Panc1 (cell line): Measurements from ENCODE around the gene SAP130. TPM values are rescaled to one million over a fixed set of nuclear protein-coding genes. Genes with fewer than 3 reads are reported as not detected.
A peak's percentile ranks its signal among the peaks of the same experiment; 100 is the strongest.

Experiments
- ATAC-seq: fragments of 200-7000 bp; cut with Tn5 transposase; 2 replicates; pipeline ENCODE4 v1.9.1; 2020; ENCODE audit warnings: mild to moderate bottlenecking, moderate library complexity
- BruUV-seq: library from RNA; stranded (reverse); fragments of 400-500 nt; replicated peaks from 2 replicates; lab custom pipeline; 2021; lab: Mats Ljungman, UMichigan
- CTCF ChIA-PET: fragments of 300-600 bp; sonication (Branson Sonifier 250); formaldehyde crosslinking; loops from one replicate; lab custom pipeline; 2022; ENCODE audit warnings: antibody characterized with exemption; lab: Charles Lee
- POLR2A ChIA-PET: fragments of 300-600 bp; sonication (Branson Sonifier 250); formaldehyde crosslinking; loops from one replicate; lab custom pipeline; 2022; ENCODE audit warnings: antibody characterized with exemption; lab: Charles Lee
- DNase-seq: peaks from one replicate; pipeline ENCODE4 v3.0.0-alpha.2; 2010; ENCODE audit warnings: low read depth, low spot score
- H3K27ac ChIP-seq: 2 replicates; pipeline ENCODE4 v1.5.1; 2011; ENCODE audit warnings: mild to moderate bottlenecking, low read length, inconsistent platforms
- H3K27me3 ChIP-seq: fragments of 200-500 bp; sonication (Bioruptor generic); 2 replicates; pipeline ENCODE4 v1.6.0; 2014; ENCODE audit warnings: low read length, inconsistent platforms; ENCODE audit not compliant: control insufficient read depth, insufficient read depth
- H3K36me3 ChIP-seq: fragments of 200-500 bp; sonication (Bioruptor generic); 2 replicates; pipeline ENCODE4 v1.5.1; 2014; ENCODE audit warnings: inconsistent platforms, mild to moderate bottlenecking, low read length, moderate library complexity; ENCODE audit not compliant: control insufficient read depth, insufficient read depth
- H3K4me1 ChIP-seq: 2 replicates; pipeline ENCODE4 v1.5.1; 2011; ENCODE audit warnings: inconsistent platforms, mild to moderate bottlenecking, low read length, moderate library complexity; ENCODE audit not compliant: control insufficient read depth, insufficient read depth
- H3K4me3 ChIP-seq, 2 experiments: 2 replicates each; pipeline ENCODE4 v1.5.1; 2011 to 2012; ENCODE audit warnings: low read depth in 2 of 2, low read length in 2 of 2, mild to moderate bottlenecking in 2 of 2, inconsistent platforms in 1 of 2, moderate library complexity in 1 of 2
- H3K9me3 ChIP-seq: fragments of 200-500 bp; sonication (Bioruptor generic); 2 replicates; pipeline ENCODE4 v1.5.1; 2014; ENCODE audit warnings: low read depth, mild to moderate bottlenecking, inconsistent platforms, low read length, moderate library complexity; ENCODE audit not compliant: control insufficient read depth, insufficient read depth
- CTCF ChIP-seq: fragments of 450-650 bp; IDR thresholded peaks from 2 replicates; pipeline ENCODE4 v1.5.1; 2017; ENCODE audit warnings: mild to moderate bottlenecking
- POLR2AphosphoS5 ChIP-seq: IDR thresholded peaks from 2 replicates; pipeline ENCODE4 v1.6.1; 2012; ENCODE audit warnings: mild to moderate bottlenecking, low read depth, low read length, moderate library complexity
- SIN3A ChIP-seq: IDR thresholded peaks from 2 replicates; pipeline ENCODE4 v1.6.1; 2012; ENCODE audit warnings: low read depth, mild to moderate bottlenecking, low read length, moderate library complexity, borderline replicate concordance; ENCODE audit not compliant: insufficient read depth
- TCF7L2 ChIP-seq: IDR thresholded peaks from 2 replicates; pipeline ENCODE4 v1.6.1; 2011; ENCODE audit warnings: mild to moderate bottlenecking, low read depth, low read length, inconsistent platforms
- in situ Hi-C: cut with HindIII; loops from 2 replicates; pipeline ENCODE4 v1.10.0; 2016; ENCODE audit warnings: low sequenced_read_pairs, low pct_unique_long_range_greater_than_20kb
- intact Hi-C: fragments of 100-400 bp; cut with micrococcal nuclease; formaldehyde crosslinking; loops from one replicate; pipeline ENCODE4 v1.10.0; 2022; ENCODE audit not compliant: unreplicated experiment
- total RNA-seq: library from RNA; stranded (reverse); gene quantifications from one replicate; pipeline ENCODE4 v1.2.1, GENCODE V29; 2021; ENCODE audit not compliant: unreplicated experiment
- TF ChIP-seq, protein P1 (sequence below), 2 experiments: IDR thresholded peaks; 2 replicates each; pipeline ENCODE4 v1.6.1; 2011 to 2012; ENCODE audit warnings: low read depth in 2 of 2, control low read depth in 1 of 2, low read length in 1 of 2, mild to moderate bottlenecking in 1 of 2, moderate library complexity in 1 of 2; ENCODE audit not compliant: insufficient read depth in 1 of 2

Gene SAP130
- total RNA-seq, 1 experiment from 2014 or later, result 34.6 TPM

DNA sequence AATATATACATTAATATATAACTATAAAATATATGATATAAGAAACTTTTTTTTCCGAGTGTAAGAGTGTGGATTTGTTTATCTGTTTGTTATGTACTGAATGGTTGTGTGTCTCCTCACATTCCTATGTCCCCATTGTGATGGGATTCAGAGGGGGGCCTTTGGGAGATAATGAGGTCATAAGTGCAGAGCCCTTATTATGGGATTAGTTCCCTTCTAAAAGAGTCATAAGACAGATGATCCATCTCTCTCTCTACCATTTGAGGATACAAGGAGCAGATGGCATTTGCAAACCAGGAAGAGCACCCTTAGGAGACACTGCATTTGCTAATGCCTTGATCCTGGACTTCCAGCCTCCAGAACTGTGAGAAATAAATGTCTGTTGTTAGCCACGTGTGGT is 30.3 kb upstream of the SAP130 start:
- H3K27me3 ChIP-seq, result no peaks in the 10 kb centered on the region
- H3K36me3 ChIP-seq, result no peaks in the 10 kb centered on the region
- no peaks in the 10 kb centered on the region for H3K4me1 ChIP-seq
- no TSS peak for BruUV-seq
- in situ Hi-C loops (no loop called here), intact Hi-C loops (no loop called here)
- H3K9me3 ChIP-seq, result no peaks in the 10 kb centered on the region
- TF ChIP-seq, protein P1, sequence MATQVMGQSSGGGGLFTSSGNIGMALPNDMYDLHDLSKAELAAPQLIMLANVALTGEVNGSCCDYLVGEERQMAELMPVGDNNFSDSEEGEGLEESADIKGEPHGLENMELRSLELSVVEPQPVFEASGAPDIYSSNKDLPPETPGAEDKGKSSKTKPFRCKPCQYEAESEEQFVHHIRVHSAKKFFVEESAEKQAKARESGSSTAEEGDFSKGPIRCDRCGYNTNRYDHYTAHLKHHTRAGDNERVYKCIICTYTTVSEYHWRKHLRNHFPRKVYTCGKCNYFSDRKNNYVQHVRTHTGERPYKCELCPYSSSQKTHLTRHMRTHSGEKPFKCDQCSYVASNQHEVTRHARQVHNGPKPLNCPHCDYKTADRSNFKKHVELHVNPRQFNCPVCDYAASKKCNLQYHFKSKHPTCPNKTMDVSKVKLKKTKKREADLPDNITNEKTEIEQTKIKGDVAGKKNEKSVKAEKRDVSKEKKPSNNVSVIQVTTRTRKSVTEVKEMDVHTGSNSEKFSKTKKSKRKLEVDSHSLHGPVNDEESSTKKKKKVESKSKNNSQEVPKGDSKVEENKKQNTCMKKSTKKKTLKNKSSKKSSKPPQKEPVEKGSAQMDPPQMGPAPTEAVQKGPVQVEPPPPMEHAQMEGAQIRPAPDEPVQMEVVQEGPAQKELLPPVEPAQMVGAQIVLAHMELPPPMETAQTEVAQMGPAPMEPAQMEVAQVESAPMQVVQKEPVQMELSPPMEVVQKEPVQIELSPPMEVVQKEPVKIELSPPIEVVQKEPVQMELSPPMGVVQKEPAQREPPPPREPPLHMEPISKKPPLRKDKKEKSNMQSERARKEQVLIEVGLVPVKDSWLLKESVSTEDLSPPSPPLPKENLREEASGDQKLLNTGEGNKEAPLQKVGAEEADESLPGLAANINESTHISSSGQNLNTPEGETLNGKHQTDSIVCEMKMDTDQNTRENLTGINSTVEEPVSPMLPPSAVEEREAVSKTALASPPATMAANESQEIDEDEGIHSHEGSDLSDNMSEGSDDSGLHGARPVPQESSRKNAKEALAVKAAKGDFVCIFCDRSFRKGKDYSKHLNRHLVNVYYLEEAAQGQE (IDR thresholded peaks at IDR 0.05; ENCODE audit: insufficient read depth in 1 of 2, low read depth in 2 of 2, low read length in 1 of 2), result no peak
- TF ChIP-seq POLR2AphosphoS5 (no peak), CTCF (no peak), TCF7L2 (no peak), SIN3A (no peak)
- DNase-seq, result no peak
- no peak overlapping the region for H3K27ac ChIP-seq
- CTCF ChIA-PET, result no interaction called here
- H3K4me3 ChIP-seq, result no peak overlapping the region
- POLR2A ChIA-PET, result interaction anchor here (0.6 kb wide), 1 partner anchor 15 kb away, joined by 5 read pairs; no protein-coding TSS in a partner anchor
- ATAC-seq, result 0 out of 2 replicates have a peak, but pooled peaks have one; percentile 38

DNA sequence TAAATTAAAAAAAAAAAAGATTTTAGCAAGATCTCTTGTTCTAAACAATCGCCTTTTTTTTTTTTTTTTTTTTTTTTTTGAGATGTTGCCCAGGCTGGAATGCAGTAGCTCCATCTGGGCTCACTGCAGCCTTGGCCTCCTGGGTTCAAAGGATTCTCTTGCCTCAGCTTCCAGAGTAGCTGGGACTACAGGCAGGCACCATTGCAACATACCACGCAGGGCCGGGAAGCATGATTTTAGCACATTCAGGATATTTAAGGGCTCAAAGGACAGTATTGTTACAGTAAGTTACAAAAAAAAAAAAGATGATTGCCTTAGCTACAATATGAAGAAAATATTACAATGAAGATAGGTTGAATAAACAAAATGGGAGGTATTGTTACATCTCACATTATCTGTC is 29.5 kb upstream of the SAP130 start:
- no peaks in the 10 kb centered on the region for H3K36me3 ChIP-seq
- H3K27ac ChIP-seq, result no peak overlapping the region
- no peak overlapping the region for H3K4me3 ChIP-seq
- intact Hi-C loops (no loop called here), in situ Hi-C loops (no loop called here)
- no peaks in the 10 kb centered on the region for H3K4me1 ChIP-seq
- BruUV-seq, result no TSS peak
- H3K27me3 ChIP-seq, result no peaks in the 10 kb centered on the region; the same call in 1 of the 2 replicates
- ChIA-PET CTCF (no interaction called here), POLR2A (interaction anchor here (0.6 to 0.7 kb wide), 3 partner anchors 16 to 50 kb away, joined by 5 to 21 read pairs (median 7); partner anchors contain the start of gene SAP130)
- no peak for DNase-seq
- ATAC-seq, result no peak
- no peak for TF ChIP-seq SIN3A
- TF ChIP-seq CTCF, result no peak
- TF ChIP-seq, protein P1 (IDR thresholded peaks at IDR 0.05; ENCODE audit: insufficient read depth in 1 of 2, low read depth in 2 of 2, low read length in 1 of 2), result no peak
- no peak for TF ChIP-seq POLR2AphosphoS5
- no peak for TF ChIP-seq TCF7L2
- no peaks in the 10 kb centered on the region for H3K9me3 ChIP-seq
